Measurements from ENCODE around the gene SYNPO.

SYNPO gene, protein sequence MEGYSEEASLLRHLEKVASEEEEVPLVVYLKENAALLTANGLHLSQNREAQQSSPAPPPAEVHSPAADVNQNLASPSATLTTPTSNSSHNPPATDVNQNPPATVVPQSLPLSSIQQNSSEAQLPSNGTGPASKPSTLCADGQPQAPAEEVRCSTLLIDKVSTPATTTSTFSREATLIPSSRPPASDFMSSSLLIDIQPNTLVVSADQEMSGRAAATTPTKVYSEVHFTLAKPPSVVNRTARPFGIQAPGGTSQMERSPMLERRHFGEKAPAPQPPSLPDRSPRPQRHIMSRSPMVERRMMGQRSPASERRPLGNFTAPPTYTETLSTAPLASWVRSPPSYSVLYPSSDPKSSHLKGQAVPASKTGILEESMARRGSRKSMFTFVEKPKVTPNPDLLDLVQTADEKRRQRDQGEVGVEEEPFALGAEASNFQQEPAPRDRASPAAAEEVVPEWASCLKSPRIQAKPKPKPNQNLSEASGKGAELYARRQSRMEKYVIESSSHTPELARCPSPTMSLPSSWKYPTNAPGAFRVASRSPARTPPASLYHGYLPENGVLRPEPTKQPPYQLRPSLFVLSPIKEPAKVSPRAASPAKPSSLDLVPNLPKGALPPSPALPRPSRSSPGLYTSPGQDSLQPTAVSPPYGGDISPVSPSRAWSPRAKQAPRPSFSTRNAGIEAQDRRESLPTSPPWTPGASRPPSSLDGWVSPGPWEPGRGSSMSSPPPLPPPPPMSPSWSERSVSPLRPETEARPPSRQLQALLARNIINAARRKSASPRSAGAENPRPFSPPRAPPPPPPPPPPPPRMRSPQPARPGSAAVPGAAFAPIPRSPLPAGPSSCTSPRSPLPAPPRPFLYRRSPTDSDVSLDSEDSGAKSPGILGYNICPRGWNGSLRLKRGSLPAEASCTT

DNA sequence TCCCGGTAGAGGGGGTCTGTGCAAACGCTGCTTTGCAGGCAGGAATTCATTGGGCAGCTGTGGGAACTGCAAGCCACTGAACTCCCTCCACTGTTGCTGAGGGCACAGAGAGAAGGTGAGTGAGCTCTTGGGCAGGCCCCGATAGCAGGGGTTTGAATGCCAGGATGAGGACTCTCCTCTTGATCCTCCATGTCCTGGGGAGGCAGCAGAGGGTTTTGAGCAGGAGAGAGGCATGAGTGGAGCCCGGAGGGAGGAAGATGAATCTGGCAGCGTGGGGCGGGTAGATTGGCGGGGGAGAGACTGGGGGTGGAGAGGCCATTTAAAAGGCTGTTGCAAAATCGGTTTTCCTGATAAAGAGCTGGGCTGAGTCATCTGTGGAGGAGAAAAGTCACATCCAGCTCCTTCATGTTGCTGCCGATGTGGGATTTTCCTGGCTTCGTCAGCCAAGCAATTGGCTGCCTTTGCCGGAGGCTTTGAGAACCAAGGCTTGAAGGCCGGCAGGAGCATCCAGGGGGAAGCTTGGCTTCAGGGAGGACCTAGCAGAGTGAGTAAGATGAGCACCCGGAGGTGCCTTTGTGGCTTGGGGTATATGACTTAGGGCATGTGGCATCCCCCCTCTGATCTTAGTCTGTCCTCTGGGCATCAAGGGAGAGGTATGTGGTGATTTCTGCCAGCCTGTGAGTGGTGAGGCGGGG, at the start of gene SYNPO:
Gene SYNPO, plus strand, starts transcription at position 350 of the 695 bp plus-strand sequence. CDS start 7,616 bp downstream, outside the sequence.
- no peak for DNase-seq

DNA sequence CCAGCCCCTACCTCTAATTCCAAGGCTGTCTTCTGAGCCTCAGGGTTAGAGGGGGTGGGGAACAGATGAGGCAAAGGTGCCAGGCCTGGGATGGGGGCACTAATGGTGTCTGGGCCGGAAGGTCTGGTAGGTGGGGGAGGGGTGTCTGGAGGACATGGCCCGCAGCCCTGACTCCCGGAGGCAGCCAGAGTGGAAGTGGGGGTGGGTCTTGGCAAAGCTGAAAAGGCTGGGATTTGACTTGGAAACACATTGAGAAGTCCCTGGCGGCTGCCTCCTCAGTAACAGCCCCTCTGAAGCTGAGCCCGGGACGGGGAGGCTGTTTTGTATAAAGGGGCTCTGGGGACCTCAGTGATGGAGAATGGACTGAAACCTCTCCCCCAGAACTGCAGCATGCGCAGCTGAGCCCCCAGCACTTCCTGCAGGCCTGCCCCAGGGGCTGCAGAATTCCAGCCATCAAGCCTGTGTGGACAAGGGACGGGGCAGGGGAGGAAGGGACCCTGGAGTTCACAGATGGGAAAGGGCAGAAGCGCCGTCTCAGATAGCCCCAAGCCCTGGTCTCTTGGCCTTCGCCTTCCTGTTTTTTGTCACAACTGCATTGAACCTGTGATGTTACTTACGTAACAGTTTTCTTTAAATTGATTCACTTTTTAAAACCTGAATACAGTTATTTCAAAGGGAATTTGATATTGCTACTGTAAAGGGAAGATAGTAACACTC, 49.3 kb upstream of the SYNPO start:
- DNase-seq, result no peak

- DNase-seq, result no peak
These were observed 46.9 kb upstream of the SYNPO start for GRCh38 chr5:150593593-150593992.

- no peak for DNase-seq
These were observed 46.5 kb upstream of the SYNPO start for GRCh38 chr5:150593996-150594395.

GRCh38 chr5:150595466-150596031, 44.9 kb upstream of the SYNPO start:
- no peak for DNase-seq

GRCh38 chr5:150596313-150596712, 44.1 kb upstream of the SYNPO start:
- DNase-seq, result no peak

DNA sequence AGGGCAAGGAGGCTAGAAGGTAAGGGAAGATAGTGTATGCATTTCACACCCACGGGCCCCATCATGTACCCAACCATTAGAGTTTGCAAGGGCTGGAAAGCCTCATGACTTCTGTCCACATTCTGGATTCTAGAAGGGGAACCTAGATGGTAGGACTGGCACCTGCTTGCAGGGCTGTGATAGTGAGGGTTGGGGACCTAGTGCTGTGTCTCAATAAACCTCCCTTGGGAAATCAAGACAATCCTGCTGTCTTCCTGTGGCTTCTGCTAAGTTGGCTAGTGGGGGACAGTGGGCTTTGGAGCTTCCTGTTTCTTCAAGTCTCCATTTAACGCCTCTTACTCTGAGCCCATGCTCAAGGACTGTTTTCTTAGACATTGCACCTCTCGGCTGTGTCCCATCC, 43.6 kb upstream of the SYNPO start:
- DNase-seq, result no peak

DNA sequence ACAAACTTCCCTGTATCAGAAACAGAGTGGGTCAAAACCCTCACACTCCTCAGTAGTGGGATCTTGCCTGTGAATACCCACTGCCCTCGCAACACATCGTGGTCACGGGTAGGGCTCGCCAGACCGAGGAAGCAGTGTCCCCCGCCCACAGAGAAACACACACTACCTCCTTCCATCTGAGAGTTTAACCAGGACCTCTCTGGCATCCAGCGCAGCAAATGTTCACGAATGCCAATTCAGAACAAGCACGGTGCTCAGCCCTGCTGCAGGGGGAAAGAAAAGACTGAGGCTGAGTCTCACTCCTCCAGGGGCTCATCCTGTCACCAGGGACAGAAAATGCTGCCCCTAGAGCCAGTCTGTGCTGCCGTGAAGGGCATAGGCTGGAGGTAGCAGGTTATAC, 42.5 kb upstream of the SYNPO start:
- no peak for DNase-seq

DNA sequence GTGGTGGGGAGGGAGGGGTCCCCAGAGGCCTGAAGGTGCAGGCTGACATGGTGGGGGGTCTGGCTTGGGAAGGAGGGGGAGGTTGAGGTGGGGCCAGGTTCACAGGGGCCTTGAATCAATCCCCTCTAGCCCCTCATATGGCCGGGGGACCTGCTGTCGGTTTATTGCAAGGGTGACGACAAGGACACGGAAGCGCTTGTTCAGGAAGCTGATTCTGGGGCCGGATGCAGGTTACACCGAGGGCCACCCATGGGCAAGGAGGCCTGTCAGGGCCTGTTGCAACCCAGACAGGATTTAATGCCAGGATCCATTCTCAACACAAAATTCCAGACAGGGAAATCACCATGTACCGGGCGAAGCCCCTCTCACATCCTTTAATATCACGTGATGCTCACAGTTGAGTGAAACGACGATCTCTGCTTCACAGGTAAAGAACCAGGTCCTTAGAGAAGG, 41.6 kb upstream of the SYNPO start:
- DNase-seq, result no peak

DNA sequence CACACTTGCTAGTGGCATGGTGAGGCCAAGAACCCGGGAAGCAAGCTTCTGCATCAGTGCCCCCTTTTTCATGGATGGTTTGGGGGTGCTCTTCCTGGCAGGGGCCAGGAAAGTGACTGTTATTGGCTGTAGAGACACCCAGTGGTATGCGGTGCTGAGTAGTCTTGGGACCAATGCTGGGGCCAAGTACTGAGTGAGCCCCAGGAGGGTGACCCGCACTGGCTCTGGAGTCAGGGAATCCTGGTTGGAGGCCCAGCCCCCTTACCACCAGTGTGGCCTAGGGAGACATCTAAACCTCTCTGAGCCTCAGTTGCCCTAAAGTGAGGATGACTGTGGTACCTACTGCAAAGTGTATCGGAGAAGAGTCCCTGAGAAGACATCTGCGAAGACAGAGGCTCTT, 41.2 kb upstream of the SYNPO start:
- DNase-seq, result no peak

DNA sequence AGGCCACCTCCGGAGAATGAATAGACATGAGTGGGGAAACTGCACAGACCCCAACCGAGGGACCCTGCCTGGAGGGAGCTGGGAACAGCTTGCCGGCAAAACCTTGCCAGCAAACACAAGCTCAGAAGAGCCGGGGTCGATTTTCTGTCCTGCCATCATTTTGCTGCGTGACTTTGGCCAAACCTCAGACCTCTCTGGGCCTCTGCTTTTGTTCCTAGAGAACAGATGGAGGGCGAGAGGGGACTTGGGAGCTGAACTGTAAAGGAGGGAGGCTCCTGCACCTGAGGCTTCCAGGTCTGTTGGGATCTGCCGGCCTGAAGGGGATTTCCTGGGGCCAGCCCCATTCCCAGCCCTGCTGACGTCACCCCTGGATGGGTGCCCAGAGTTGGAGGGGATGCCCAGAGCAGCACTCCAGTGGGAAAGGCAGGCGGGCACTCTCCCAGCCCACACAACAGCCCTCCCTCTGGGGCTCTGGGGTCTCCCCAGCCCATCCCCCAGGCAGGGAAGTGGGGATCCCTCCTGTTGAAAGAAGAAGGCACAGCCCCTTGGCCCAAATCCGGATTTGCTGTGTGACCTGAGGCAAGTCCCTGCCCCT, 40.4 kb upstream of the SYNPO start:
- peak; percentile 81 for DNase-seq

GRCh38 chr5:150600616-150601490, 39.6 kb upstream of the SYNPO start:
- no peak for DNase-seq

- no peak for DNase-seq
These were observed 38.7 kb upstream of the SYNPO start for GRCh38 chr5:150601491-150602345.

DNA sequence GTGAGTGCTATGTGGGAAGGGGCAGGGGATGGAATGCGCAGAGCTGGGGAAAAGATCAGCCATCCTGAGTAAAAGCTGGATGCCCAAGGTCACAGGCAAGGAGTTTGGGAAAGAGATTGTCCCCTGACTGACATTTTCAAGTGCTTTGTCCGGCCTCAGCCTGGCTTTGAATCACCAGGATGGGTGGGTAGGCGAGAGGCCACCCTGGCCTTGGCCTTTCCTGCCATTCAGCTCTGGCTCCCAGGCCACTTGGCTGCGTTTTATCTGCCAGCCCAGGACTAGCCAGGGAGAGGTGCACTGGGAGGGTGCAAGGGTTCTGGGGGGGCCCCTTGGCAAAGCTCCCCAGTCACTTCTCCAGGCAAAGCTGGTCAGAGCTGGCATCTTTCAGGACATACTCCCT, 37.4 kb upstream of the SYNPO start:
- DNase-seq, result no peak

DNA sequence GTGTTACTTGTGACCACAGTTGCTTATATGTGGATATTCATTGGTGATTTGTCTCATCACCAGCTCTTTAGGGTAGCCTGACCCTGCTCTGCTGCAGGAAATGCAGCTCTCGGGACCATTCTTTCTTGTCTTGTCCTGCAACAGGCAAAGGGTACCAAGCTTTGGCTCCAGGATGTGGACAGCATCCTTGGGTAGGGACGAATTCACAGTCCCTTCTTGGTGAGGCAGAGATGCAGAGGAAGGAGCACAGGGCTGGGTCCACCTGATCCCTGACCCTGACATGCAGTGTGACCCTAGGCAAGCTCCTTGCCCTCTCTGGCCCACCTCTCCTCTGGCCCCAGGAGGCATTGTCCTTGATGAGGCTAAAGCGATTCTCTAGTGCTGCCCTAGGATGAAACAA, 37.0 kb upstream of the SYNPO start:
- DNase-seq, result no peak

GRCh38 chr5:150604010-150604409, 36.5 kb upstream of the SYNPO start:
- no peak for DNase-seq

GRCh38 chr5:150604894-150605440, 35.5 kb upstream of the SYNPO start:
- DNase-seq, result no peak

- no peak for DNase-seq
These were observed 34.9 kb upstream of the SYNPO start for GRCh38 chr5:150605546-150605945.

DNA sequence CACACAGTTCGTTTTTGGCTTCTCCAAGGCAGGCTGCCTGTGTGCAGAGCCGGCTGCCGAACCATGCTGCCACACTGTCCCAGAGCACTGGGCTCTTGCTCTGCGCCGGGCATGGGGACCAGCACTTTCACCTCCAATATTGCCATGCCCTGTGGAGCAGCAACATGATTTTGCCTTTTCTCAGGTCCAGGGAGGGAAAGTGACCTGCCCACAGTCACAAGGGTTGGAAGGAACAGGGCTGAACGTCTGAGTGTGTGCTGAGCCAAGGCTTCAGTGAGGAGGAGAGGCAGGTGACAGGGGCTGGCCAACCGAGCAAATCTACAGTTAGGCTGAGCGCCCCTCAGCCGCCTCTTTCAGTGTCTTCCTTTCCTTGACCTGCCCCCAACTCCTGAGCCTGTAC, 34.0 kb upstream of the SYNPO start:
- DNase-seq, result no peak
